A673 (cell line): ENCODE results near the gene SLC6A12.

Experiments used
- EZH2 ChIP-seq: fragments of 200-600 bp; sonication (generic); IDR thresholded peaks from 2 replicates; pipeline ENCODE4 v1.6.1; 2017; ENCODE audit warnings: borderline replicate concordance, low read depth, mild to moderate bottlenecking, mixed read lengths, antibody characterized with exemption, low read length; ENCODE audit not compliant: poor library complexity, severe bottlenecking
- TF ChIP-seq, protein P1 (sequence below): fragments of 300-800, 200-600 bp; sonication (generic); conservative IDR thresholded peaks from 2 replicates; pipeline ENCODE4 v1.5.1; 2017; ENCODE audit warnings: low read depth, mild to moderate bottlenecking, antibody characterized with exemption, low read length, moderate library complexity, mixed read lengths

DNA sequence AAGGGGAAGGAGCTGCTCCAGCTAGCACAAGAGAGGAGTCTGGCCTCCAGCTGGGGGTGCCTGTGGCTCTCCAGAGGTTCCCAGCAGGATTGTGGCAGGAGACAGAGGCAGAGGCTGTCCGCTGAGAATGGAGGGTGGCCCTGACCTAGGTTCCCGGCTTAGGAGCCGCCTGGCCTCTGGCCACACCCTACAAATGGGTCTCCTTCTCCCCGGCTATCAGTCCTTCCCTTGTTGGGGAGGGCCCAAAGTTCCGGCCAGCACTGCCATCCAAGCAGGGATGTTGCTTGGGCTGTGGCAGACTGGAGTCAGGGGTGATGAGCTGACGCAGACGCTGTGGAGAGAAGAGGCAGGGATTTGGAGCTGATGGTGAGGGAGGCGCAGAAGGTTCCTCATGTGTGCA, 23.1 kb downstream of the SLC6A12 start:
- no peak for TF ChIP-seq EZH2
- TF ChIP-seq, protein P1, sequence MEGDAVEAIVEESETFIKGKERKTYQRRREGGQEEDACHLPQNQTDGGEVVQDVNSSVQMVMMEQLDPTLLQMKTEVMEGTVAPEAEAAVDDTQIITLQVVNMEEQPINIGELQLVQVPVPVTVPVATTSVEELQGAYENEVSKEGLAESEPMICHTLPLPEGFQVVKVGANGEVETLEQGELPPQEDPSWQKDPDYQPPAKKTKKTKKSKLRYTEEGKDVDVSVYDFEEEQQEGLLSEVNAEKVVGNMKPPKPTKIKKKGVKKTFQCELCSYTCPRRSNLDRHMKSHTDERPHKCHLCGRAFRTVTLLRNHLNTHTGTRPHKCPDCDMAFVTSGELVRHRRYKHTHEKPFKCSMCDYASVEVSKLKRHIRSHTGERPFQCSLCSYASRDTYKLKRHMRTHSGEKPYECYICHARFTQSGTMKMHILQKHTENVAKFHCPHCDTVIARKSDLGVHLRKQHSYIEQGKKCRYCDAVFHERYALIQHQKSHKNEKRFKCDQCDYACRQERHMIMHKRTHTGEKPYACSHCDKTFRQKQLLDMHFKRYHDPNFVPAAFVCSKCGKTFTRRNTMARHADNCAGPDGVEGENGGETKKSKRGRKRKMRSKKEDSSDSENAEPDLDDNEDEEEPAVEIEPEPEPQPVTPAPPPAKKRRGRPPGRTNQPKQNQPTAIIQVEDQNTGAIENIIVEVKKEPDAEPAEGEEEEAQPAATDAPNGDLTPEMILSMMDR = no peak
